HG03060 (cell line): Measurements from ENCODE around the gene ARHGAP23.

Experiments used
- ATAC-seq: cut with Tn5 transposase; IDR thresholded peaks from one replicate; pipeline ENCODE4 v1.9.1; 2021; ENCODE audit warnings: low read depth, moderate number of reproducible peaks; ENCODE audit not compliant: unreplicated experiment

ARHGAP23 gene, protein sequence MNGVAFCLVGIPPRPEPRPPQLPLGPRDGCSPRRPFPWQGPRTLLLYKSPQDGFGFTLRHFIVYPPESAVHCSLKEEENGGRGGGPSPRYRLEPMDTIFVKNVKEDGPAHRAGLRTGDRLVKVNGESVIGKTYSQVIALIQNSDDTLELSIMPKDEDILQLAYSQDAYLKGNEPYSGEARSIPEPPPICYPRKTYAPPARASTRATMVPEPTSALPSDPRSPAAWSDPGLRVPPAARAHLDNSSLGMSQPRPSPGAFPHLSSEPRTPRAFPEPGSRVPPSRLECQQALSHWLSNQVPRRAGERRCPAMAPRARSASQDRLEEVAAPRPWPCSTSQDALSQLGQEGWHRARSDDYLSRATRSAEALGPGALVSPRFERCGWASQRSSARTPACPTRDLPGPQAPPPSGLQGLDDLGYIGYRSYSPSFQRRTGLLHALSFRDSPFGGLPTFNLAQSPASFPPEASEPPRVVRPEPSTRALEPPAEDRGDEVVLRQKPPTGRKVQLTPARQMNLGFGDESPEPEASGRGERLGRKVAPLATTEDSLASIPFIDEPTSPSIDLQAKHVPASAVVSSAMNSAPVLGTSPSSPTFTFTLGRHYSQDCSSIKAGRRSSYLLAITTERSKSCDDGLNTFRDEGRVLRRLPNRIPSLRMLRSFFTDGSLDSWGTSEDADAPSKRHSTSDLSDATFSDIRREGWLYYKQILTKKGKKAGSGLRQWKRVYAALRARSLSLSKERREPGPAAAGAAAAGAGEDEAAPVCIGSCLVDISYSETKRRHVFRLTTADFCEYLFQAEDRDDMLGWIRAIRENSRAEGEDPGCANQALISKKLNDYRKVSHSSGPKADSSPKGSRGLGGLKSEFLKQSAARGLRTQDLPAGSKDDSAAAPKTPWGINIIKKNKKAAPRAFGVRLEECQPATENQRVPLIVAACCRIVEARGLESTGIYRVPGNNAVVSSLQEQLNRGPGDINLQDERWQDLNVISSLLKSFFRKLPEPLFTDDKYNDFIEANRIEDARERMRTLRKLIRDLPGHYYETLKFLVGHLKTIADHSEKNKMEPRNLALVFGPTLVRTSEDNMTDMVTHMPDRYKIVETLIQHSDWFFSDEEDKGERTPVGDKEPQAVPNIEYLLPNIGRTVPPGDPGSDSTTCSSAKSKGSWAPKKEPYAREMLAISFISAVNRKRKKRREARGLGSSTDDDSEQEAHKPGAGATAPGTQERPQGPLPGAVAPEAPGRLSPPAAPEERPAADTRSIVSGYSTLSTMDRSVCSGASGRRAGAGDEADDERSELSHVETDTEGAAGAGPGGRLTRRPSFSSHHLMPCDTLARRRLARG (N-terminal part only)

DNA sequence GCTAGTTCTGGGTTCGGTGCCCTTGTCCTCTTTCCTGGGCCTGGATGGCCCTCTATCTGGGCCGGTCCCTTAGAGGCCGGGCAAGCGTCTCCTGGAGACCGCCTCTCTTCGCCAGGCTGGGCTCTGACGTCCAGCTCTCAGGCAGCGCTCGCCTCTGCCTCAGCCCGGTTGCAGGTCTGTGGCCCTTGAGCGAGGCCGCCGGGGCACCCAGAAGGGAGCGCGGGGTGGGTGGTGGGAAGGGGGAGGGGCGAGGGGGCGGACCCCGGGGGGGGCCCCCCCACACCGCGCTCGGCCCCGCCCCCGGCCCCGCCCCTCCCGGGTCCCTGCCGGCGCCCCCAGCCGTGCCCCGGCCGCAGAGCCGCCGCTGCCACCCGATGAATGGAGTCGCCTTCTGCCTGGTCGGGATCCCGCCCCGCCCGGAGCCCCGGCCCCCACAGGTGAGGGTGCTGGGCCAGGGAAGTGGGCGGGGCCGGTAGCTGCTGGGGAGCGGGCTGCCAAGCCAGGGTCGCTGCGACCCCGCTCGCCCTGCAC lies at the start of gene ARHGAP23:
Gene ARHGAP23 (plus strand): TSS at position 353 of the 531 bp plus-strand sequence. CDS start 22 bp downstream, at position 375.
- ATAC-seq: no peak

DNA sequence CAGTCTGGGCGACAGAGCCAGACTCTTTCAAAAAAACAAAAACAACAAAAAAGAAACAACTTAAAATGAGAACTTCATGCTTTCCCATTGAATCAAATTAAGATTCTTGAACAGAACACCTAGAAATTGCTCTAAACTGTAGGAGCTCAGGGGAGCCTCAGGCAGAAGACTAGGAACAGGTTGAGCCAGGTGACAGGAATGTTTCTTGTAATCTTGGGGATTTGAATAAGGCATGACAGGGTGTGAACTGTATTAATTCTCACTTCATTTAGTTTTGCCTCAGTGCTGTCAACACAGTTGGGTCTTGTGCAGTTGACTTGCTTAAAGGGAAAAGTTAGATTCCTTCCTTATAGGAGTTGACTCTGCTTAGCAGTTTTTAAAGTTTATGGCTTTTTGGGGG lies 48.8 kb upstream of the ARHGAP23 start:
- ATAC-seq: no peak

DNA sequence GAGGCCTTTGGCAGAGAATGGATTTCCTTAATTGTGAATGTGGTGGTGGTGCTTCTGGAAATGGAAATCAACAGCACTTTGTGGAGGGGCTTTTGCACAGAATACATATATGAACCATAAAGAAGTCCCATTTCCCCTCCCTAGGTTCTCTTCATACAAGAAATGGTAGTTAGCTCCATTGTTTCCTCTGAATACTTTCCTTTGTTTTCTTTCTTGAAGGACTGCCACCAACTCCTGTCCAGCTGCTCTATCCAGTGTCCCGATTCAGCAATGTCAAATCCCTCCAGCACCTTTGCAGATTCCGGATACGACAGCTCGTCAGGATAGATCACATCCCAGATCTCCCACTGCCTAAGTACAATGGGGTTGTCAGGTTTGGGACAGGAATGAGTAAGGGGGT lies 33.2 kb upstream of the ARHGAP23 start:
- no peak for ATAC-seq

DNA sequence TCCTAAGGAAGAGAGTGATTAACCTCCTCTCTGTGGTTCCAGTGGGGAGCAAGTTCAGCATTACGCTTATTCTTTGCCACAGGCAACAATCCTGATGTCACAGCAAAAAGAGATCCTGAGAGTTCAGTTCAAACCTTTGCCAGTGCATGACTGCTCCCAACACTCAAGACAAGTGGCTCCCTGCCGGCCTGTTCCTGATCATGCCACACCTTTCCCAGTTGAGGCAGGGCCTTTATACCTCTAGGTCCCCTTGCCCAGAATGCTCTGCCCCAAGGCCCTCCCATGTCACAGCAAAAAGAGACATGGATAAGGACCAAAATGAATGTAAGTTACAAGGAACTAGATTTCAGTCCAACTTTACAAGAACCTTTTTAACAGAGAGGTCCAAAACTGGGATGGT lies 31.0 kb upstream of the ARHGAP23 start:
- no peak for ATAC-seq

DNA sequence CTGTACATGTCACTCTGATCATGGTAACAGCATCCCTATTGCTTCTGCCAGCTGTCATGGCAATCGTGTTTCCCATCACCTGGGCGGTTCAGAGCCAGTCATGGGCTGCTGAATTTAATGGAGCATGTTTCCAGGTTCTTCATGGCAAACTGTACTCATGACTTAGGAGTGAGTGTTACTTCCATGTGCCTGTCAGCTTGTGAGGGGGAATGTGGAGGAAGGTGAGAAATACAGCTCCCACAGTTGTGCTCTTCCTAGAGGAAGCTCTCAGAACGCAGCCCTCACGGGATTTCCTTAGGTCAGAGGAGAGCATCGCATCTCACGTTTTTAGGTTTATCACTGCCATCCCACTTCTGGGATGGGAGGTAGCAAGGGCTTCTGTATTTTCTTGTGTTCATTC lies 28.0 kb upstream of the ARHGAP23 start:
- ATAC-seq: no peak

DNA sequence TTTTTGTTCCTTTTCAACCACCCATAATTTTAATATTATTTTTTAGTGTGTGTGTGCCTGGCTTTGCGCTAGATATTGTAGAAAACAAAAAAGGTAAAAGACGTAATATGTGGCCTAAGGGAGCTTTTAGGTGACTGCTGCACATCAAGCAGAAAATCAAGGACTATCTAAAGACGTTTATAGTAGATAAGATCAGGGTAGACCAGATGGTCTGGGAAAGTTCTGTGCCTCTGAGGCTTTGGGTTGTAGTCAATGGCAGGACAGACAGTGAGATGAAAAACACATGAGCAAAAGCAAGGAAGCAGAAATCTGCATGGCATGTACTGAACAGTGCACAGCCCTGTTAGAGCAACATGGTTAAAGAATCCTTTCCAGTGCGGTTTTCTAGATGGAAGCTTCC lies 26.8 kb upstream of the ARHGAP23 start:
- no peak for ATAC-seq

DNA sequence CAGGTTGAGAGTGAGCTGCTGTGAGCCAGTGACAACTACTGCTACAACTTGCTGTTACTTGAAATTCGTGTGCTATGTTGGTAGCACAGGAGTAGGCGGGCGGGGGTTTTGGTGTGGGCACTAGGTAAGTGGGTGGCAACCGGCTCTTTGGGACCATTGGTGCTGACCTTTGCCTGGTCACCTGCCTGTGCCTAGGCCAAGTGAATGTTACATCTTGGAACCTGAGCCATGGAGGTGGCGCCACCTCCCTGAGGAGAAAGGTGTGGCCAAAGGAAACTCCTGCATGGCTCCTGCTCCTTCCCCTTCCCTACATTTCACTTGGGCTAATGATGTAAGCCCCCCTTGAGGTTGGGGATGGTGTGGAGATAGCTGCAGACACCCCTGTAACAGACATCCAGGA lies 25.4 kb upstream of the ARHGAP23 start:
- ATAC-seq: no peak

DNA sequence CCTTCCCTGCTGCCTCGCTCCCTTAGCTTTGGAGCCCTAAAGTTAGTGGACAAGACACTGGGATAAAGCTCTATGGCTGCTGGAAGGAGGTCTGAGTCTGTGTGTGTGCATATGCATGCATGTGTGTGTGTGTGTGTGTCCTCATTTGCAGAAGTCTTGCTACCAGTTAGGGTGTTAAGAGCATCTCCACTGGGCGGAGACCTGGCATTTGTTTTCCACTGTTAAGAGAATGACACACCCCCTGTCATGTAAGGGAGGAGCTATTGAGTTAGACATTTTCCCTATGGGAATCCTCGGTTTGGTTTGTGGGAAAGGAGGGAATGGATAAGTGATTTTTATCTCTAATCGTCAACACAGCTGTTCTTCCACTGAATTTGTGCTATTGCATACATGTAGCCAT lies 24.8 kb upstream of the ARHGAP23 start:
- ATAC-seq: no peak

DNA sequence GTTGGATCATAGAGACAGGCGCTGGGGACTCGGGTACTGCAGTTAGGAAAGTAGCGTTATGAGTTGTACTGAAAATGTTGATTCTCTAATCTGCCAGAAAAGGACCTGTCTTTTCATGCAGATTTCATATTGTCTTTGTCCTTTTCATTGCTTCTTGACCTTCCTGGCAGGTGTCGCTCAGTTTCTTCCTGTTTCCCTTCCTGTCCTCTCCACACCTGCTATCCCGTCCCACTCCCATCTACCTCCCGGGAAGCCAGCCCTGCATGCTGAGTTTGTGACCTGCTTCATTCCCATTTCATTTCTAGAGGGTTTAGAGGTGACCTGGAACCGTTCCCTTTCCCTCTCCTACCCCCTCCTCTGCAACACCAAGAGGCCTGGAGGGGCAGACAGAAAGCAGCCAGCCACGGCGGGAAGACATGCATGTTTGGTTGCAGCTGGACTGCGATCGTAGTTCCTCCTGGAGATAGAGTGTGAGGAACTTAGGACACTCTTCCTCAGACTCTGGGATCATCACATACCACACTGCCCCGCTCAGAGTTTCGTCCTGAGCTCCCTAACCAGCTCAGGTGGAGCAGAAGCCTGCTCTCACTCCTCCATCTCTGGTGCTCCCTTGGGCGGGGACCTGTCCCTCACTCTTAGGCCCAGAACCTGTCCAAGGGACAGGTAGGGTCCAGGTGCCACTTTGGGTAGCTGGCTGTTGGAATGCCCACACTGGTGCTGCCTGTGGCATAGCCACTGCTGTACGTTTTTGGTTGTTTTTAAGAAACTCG lies 23.9 kb upstream of the ARHGAP23 start:
- no peak for ATAC-seq

DNA sequence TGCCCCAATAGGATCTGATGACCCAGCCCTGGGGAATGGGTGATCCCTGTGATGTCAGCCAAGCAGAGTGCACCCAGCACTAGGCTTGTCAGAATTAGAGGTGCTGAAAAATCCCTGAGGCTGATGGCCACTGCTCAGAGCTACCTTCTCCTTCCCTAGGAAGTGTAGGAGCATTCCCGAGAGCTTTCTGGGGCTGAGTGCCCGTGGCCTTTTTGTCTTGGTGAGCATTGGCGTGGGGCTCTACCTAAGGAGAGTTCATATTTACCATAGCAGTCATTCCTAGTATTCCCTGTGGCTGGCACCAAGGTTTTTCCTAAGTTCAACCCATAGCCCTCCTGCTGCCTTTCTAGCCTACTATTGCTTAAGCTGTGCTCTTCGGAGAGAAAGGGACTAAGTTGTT lies 22.6 kb upstream of the ARHGAP23 start:
- ATAC-seq: no peak

DNA sequence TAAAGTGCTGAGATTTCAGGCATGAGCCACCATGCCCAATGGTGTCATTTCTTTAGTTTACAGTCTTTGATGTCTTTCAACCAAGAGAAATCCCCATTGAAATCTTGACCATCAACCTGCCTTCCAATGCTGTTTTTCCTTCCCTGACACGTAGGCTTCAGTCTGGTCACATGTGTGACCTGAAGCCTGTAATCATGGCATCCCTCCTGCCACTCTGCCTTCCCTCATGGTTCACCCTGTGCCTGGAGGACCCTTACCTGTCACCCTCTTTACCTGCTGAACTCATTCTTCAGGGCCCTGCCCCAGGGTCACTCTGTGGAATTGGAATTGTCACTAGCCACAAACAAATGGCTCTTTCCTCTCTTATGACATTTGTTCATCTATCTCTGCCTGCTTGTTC lies 18.1 kb upstream of the ARHGAP23 start:
- no peak for ATAC-seq

DNA sequence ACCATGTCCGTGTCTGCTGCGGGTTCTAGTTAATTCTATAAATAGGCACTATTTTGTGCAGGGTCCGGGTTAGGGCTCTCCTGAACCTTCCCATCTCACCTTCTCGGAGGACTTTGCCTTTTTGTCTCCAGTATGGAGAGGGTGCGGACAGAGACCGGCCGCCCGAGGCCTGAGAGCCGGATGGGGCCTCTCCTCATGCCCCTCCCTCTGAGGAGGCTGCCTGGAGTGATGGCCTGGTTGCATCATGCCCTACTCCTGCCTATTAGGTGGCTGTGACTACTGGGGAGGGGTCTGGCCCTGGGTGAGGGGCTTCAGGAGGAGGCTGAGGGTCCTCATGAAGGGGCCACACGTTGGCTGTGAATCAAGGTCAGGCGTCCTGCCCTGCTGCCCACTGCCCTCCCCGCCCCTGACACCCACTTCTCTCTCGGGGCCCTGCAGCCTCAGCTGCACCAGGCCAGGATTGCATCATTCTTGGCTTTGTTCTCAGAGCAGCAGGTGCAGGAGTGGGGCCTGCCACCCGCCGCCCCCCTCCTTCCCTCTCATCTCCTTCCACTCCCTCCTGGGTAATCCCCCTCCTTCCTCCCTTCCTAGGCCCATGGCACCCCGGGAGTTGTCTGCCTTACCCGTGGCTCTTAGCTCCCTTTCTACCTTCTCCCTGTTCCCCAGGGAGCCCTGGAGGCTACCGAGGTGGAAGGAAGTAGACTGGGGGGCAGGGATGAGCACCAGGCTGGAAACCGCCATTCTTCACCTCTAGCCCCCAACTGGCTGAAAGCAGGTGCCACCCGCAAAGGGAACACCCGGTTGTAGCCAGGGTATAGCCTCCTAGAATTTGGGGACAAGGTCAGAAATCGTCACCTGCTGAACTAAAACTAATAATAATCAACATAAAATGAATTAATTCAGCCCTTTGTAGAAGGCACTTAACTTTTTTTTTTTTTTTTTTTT lies 12.7 kb upstream of the ARHGAP23 start:
- ATAC-seq: no peak

DNA sequence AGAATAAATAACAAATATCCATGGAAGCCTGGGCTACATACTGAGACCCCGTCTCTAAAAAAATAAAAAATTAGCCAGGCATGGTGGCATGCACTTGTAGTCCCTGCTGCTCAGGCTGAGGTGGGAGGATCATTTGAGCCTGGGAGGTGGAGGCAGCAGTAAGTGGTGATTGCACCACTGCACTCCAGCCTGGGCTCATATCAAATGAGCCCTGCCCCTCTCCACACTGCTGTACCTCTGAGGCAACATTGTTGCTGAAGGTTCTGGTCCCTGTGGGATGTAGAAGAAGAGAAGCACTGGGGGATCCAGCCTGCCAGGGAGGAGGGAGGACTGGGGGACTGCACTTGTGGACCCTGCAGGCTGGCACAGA lies 11.4 kb upstream of the ARHGAP23 start:
- ATAC-seq: no peak

DNA sequence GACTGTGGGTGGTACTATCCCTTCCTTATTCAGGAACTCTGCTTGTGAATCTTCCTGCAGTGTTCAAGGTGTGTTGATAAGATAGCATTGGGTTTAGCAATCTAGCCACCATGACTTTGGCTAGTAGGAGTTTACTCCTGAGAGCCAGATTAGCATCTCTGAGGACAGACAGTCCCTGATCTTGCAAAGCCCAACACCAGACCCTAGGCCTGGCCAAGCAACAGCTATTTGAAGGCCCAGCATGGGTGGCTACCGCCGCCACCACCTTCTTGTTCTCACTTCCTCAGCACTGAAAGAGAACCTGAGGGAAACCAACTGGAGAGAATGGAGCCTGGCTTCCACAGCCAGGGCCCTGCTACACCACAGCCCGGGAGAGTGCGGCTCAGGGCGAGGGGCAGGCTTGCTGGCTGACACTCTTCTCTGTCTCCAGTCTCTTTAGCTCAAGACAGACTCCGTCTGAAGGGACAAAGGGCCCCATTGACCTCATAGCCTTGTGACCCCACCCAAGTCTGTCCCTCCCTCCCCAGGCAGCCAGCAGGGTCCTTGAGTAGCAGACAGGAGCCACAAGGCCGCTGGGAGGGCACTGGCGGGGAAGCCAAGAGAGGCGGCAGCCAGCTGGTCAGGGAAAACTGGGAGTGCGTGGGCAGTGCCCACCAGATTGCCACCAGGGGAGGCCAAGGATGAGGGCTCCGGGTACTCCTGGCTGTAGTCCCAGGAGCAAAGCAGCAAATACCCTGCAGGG lies 10.9 kb upstream of the ARHGAP23 start:
- ATAC-seq: no peak

DNA sequence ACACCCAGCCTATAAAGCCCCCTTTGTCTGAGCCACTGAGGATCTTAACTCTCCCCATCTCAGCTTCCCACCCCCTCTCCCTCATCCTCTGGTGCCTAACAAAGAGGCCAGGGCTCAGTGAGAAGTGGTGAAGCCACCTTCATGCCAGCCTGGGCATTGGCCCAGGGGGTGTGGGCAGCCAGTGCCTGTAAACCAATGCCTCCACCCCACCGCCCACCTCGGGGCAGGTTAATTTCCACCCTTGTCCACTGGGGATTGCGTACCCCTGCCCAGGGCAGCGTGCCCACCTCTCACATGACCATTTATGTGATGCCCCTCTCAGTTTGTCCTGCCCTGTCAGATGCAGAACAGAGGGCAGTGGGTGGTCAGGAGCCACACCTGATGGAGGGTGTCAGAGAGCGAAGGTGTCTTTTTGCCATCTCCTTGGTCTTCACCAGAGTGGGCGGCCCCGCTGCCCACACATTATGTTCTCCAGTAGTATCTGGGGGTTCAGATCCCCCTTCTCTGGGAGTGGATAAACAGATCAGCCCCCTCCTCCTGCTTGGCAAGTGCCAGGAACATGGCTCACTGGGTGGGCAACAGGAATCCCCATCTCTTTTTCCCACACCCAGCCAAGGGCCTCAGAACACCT lies 10.1 kb upstream of the ARHGAP23 start:
- ATAC-seq: no peak

DNA sequence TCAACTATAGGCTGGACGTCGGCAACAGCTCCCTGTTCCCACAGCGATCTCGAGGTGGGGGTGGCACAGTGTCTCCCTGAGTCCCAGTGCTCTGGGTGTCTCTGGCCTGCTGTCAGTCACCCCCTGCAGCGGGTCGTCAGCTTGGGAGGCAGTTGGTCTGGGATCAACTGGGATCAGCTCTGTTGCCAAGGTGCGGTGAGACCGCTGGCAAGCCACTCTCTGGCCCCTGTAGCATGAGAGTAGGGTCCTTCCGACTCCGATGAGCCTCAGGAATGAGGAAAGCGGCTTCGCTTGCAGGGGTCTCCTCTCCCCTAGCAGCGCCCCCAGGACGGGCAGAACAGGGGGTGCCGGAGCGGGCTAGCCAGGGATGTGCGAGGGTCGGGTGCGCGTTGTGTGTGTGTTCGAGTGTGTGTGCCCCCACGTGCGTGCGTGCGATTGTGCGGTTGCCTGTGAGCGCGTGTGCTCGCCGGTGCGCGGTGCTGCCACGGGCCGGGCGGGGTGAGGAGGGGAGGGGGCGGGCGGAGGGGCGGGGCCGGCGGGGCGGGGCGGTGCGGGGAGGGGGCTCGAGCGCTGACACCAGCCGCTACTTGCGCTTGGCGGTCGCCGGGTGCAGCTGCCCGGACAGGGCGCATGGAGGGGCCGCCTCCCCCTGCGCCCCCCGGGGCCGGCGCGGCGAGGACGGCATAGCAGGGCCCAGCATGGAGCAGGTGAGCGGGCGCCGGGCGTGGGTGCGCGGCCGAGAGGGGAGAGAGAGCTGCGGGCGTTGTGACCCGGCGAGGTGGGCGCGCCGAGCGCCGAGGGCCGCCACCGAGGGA lies 9.4 kb upstream of the ARHGAP23 start:
- ATAC-seq: no peak

DNA sequence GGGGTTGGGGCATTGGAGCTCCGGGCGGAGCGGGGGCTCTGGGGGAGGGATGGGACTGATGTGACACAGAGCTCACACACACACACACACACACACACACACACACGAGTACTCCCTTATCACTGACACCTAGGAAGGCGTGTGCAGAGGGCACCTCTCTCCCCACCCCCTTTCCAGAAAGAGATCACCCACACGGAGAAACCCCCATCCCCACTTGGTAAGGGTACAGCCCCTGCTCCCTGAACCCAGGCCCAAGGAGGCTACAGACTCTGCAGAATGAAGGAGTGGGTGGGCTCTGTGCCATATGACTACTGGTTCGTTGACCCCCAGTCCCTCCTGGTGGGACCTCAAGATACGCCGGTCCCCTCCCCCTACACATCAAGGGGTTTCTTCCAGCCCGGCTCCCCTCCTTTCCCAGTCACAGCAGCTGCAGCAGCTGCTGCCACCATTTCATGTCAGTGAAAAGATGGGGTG lies 8.7 kb upstream of the ARHGAP23 start:
- no peak for ATAC-seq
